Daoy (cell line): Measurements from ENCODE around the gene MBD3L5. TPM values are rescaled to one million over a fixed set of nuclear protein-coding genes. Genes with fewer than 3 reads are reported as not detected.
"Not testable (repeated sequence)": the region's sequence is repeated elsewhere in the genome, so short reads cannot be mapped to it uniquely, and the experiment has no call there.

Experiments used
- DNase-seq: peaks from one replicate; pipeline ENCODE4 v3.0.0-alpha.2; 2015; ENCODE audit warnings: low read depth
- total RNA-seq: library from RNA; depleted of rRNA; stranded (reverse); fragments of >200 nt; shearing (Covaris generic); gene quantifications from 2 replicates; pipeline ENCODE4 v1.2.3, GENCODE V29; 2014; rRNA removed

MBD3L5 gene
- total RNA-seq = not detected in 2 replicates

DNA sequence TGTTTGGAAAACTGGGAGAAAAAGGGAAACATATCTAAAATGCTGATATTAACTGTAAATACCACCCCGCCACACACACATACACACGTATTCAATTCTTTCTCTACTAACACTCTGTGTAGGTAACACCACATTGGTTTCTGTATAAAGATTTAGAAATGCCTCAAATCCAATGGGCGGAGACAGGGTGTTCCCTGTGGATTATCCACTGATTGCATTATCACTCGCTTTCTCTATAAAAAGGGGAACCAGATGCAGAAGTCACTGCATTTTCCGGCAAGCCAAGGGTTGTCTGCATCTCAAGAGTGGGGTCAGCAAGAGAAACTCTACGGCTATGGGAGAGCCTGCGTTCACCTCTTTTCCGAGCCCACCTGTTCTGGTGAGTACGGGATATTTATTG lies at the start of gene MBD3L5:
MBD3L5 (plus strand) TSS at position 301 of the 400 bp plus-strand sequence; CDS start at position 335, 34 bp downstream.
- not testable (repeated sequence) for DNase-seq

DNA sequence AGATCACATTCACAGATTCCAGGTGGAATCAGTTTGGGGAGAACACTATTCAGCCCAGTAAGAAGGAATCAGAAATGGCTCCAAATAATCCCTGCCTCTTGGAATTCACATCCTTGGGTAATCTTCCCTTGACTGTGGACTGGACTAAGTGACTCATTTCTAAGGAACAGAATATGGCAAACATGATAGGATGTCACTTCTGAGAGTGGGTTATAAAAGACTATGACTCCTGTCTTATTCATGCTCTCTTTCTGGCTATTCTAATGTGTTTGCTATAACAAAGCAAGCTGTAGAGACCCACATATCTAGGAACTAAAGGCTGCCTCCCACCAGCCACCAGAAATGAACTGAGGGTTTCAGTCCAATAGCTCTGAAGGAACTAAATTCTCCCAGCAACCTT lies 46.9 kb upstream of the MBD3L5 start:
- DNase-seq = no peak

DNA sequence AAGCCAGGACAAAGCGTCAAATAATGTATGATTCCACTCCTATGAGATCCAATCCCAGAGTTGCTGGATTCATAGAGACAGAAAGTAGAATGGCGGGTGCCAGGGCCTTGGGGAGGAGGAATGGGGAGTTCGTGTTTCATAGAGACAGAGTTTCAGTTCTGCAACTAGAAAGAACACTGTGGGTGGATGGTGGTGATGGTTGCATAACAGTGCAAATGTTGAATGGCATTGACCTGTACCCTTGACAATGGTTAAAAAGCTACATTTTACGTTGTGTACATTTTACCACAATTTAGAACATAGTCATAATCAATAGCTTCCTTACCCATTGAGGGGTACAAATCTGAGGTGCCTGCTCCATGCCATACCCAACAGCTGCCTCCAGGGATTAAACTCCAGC lies 42.5 kb upstream of the MBD3L5 start:
- no peak for DNase-seq

DNA sequence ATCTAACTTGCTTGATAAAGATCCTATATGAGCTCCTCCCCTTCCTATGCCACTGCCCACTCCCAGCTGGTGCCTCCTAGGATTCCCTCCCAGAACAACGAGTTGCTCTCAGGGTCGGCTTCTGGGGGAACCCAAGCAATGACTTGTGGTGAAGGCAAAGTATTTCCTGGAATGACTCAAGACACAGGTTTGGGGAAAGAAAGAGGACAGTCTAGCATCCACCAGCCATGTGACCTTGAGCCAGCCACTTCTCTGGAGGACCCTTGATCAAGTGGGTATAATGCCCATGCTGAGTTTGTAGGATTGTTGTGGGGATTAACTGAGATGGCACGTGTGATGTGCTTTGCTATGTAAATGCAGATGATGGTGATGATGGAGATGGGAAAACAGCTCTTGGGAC lies 42.1 kb upstream of the MBD3L5 start:
- DNase-seq = no peak

DNA sequence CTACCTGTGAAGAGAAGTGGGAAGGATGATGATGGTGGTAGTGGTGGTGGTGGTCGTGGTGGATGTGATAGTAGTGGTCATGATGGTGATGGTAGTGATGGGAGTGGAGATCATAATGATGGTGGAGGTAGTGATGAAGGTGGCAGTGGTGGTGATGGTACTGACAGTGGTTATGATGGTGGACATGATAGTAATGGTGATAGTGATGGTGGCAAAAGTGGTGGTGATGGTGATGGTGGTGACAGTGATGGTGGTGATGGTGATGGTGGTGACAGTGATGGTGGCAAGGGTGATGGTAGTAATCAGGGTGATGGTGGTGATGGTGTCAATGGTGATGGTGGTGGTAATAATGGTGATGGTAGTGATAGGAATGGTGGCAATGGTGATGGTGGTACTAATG lies 35.3 kb upstream of the MBD3L5 start:
- DNase-seq = no peak

DNA sequence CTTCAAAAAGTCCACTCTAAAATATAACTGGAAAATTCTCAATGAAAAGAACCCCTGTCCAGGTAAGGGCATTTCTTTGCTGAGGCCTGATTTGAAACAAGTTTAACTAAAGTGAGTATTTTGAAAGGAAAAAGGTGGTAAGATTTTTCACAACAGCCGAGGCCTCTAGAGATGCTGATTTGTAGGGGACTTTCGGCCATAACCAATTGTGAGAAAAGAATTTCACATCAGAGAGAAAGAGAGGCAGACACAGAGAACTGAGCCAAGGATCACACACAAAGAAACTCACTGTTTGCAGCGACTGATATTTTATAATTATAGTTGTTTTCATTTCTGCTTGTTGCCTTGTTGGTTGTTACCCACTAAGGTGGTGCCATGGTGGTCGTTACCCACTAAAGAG lies 33.6 kb upstream of the MBD3L5 start:
- DNase-seq = no peak

DNA sequence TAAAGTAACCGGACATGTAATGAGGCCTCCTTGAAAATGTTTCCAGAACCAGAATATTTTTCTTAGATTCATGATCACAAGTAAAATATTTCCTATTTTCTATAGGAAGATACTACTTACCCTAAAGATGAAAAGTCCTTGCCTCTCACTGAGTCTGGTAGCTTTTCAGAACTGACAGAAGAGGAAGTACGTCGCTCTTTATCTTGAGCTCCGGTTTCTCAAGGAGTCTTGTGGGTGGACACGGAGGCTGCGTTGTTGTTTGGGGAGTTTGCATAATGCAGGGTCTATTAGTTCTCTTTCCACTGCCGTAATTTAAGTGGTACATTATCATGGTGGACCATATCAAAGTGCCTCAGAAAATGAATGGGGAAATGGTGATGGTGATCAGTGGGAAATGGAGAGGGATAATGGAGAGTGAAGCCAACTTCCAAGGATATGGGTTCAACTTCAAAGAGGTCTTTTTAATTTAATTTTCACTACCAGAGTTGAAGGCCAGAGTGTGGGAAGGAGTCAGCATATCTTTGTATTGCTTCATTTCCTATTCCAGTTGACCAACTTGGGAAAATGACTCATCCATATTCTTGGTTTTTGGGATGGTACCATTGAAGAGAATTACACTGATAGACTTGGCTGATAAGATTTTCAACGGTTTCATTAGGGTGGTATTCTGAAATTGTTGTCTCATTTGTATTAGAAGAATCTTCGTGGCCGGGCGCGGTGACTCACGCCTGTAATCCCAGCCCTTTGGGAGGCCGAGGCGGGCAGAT lies 32.5 kb upstream of the MBD3L5 start:
- peak; percentile 70 for DNase-seq

DNA sequence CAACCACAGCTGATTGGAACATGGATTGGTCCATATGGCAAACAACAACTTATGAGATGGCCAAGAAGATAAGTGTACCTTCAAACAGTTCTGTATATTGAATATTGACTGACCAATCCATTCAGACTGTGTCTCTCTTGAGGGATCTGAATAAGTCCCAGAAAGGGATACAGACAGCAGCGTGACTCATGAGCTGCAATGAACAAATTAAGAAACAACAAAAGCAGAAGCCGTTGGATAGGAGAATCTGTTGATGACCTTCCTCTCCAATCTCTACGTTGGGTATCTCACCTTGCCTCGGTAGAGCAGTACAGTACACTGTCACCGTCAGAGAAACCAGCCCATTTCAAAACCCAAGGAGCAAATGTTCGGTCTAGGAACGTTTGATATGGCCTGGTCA lies 30.4 kb upstream of the MBD3L5 start:
- no peak for DNase-seq

DNA sequence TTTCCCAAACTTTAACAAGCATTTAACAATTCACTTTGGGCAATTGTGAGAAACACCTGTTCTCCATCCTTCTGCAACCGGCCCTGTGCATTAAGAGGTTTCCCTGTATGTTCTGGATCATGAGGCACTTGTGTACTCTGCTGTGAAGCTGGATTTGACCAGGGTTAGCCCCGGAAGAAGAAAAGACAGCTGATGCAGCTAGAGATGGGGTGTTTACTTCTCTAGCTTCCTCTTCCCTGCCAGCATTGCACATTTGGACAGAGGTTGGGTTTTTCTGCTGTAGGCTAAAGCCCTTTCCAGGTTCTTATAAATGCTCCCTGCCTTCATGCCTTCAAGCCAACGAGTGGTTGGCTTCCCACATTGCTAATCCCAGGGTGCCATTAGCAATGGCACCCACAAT lies 30.0 kb upstream of the MBD3L5 start:
- DNase-seq = no peak

DNA sequence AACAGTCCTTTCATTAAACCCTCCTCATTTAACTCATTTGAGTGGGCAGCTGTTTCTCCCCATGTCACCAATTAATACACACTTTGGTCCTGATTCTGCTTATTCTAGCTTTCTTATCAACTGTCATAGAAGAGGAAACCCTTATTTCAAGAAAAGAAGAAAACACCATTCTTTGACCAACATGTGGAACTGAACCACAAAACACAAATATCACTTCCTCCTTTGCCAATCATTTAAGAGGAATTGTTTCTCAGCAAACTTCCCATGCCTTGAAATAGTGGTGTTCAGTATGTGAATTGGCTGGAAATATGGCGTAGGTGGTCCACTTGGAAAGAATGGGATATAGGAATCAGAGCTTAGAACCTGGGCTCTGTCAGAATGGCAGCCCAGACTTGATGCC lies 29.6 kb upstream of the MBD3L5 start:
- no peak for DNase-seq

DNA sequence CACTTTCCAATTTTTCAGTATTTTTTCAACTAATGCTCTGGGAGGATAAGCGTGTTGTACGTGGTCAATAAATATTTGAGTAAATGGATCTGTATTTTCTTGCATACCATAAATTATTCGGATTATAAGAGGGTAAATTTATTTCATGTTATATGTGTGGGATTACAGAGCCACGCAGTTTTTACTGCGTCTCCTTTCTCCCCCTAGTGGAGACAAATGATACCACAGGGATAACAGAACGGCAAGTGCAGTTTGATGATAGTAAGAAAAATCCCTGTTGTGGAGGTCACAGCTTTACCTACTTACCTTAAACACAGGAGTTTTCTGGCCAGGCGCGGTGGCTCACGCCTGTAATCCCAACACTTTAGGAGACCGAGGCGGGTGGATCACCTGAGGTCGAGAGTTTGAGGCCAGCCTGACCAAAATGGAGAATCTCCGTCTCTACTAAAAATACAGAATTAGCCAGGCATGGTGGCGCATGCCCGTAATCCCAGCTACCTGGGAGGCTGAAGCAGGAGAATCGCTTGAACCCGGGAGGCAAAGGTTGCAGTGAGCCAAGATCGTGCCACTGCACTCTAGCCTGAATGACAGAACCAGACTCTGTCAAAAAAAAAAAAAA lies 26.0 kb upstream of the MBD3L5 start:
- DNase-seq = peak; percentile 47

DNA sequence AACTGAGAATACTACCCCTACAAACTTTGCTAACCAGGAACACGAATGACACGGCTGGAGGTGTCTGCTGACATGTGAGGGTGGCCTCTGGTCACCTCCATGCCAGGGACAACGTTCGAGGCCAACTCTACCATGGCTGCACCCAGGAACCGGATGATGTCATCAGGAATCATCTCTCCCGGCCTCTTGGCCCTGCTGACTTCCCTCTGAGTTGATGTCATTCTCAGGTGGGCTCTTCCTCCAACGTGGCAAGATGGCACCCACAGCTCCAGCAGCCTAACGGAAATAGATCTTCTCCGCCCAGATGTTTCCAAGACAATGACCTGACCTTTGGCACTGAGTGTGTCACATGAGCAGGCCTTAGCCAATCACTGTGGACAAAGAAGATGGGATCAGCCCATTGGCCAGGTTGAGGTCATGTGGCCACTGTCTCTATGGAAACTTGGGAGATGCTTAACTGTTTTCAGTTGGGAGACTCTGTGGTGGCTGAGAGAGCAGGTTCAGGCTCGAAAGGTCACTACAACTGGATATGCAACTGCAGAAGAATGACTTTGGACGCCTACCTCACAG lies 24.2 kb upstream of the MBD3L5 start:
- no peak for DNase-seq

DNA sequence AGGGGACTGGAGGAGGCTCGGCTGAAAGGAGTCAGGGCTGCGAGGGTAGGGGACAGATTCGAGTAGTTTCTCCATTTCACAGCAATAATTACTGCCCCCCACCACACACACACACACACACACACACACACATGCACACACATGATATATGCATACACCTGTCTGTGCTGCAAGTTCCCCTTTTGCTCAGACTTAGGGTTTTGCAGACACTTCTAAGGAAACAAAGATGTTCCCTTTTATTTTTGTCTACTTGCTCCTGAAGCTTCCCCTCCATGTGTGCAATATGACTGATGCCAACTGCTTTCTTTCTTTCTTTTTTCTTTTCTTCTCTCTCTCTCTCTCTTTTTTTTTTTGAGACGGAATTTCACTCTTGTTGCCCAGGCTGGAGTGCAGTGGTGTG lies 22.5 kb upstream of the MBD3L5 start:
- no peak for DNase-seq

DNA sequence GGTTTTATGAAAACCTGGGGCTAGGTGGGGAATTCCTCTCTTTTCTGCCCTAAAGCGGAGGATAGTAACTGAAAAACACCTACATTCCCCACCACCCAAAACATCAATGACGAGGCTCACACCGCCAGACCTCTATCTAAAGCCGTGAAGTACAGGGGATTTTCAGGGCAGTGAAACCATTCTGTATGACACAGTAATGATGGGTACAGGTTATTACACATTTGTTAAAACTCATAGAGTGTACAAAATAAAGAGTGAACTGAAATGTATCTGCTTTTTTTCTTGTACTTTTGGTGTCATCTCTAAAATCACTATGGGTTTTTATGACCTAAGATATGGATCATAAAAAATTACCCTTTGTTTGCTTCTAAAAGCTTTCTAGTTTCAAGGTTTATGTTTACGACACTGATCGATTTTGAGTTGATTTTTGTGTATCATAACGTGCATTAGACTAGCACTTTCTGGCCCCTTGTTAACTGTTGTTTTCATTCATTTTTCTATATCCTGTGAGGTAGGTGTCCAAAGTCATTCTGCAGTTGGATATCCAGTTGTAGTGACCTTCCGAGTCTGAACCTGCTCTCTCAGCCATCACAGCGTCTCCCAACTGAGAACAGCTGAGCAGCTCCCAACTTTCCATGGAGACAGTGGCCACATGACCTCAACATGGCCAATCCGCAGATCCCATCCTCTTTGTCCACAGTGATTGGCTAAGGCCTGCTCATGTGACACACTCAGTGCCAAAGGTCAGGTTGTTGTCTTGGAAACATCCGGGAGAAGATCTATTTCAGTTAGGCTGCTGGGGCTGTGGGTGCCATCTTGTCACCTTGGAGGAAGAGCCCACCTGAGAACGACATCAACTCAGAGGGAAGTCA lies 19.4 kb upstream of the MBD3L5 start:
- DNase-seq = no peak

DNA sequence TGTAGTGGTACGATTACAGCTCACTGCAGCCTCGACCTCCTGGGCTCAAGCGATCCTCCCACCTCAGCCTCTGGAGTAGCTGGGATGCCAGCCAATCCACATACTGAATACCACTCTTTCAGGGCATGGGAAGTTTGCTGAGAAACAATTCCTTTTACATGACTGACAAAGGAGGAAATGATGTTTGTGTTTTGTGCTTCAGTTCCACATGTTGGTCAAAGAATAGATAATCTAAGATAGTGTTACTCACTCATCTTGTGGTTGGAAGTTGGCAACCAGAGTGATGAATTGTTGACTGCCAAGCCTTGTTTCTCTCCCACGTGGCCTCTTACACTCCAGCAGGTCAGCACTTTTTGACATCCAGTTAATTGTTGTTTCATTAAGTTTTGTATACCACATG lies 16.7 kb upstream of the MBD3L5 start:
- DNase-seq = peak; percentile 93

DNA sequence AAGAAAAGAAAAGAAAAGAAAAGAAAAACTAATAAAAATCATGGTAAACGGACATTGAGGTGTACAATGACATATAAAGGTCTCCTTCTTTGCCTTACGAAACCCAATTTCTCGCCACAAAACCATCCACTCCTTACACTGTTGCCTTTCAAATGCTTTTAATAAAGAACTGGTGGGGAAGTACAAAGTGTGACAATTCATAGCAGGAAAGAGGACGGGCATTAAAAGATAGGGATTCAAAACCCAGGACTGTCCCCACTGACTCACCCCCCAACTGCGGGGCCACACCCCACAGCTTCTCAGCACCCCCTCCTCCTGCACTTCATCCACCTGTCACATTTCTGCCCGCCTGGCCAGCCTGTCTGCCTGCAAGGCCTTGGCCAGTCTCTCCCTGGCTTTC lies 11.6 kb upstream of the MBD3L5 start:
- no peak for DNase-seq

DNA sequence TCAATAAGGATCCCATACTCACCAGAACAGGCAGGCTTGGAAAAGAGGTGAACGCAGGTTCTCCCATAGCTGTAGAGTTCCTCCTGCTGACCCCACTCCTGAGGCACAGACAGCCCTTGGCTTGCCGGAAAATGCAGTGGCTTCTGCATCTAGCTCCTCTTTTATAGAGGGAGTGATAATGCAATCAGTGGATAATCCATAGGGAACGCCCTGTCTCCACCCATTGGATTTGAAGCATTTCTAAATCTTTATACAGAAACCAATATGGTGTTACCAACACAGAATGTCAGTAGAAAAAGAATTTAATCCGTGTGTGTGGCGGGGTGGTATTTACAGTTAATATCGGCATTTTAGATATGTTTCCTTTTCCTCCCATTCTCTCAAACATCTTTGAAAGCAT lies 9.0 kb upstream of the MBD3L5 start, which contains the start of gene MBD3L2B:
MBD3L2B (minus strand) TSS at position 101 of the 400 bp plus-strand sequence; CDS start at position 67, 34 bp downstream.
- DNase-seq = not testable (repeated sequence)

DNA sequence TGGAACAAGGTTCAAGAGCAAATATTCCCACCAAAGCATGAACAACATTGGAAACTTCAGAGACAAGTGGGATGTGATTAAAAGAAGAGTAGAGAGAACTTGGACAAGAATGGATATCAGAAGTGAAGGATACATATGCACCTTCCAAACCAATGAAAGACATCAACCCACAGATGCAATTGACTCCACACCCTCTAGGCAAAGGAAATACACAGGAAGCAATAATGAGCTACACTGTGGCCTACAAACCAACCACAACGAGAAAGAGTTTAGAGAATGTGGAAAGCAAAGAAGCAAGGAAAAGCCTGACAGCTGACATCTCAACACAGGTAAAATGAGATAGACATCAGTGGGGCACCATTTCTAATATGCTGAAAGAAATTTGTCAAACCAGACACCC lies 1.6 kb upstream of the MBD3L5 start:
- DNase-seq = not testable (repeated sequence)

DNA sequence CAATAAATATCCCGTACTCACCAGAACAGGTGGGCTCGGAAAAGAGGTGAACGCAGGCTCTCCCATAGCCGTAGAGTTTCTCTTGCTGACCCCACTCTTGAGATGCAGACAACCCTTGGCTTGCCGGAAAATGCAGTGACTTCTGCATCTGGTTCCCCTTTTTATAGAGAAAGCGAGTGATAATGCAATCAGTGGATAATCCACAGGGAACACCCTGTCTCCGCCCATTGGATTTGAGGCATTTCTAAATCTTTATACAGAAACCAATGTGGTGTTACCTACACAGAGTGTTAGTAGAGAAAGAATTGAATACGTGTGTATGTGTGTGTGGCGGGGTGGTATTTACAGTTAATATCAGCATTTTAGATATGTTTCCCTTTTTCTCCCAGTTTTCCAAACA lies 9.7 kb downstream of the MBD3L5 start, which contains the start of gene MBD3L4:
MBD3L4 (minus strand) TSS at position 101 of the 400 bp plus-strand sequence; CDS start at position 66, 35 bp downstream.
- DNase-seq = not testable (repeated sequence)

DNA sequence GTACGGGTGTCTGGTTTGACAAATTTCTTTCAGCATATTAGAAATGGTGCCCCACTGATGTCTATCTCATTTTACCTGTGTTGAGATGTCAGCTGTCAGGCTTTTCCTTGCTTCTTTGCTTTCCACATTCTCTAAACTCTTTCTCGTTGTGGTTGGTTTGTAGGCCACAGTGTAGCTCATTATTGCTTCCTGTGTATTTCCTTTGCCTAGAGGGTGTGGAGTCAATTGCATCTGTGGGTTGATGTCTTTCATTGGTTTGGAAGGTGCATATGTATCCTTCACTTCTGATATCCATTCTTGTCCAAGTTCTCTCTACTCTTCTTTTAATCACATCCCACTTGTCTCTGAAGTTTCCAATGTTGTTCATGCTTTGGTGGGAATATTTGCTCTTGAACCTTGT lies 11.2 kb downstream of the MBD3L5 start:
- not testable (repeated sequence) for DNase-seq

DNA sequence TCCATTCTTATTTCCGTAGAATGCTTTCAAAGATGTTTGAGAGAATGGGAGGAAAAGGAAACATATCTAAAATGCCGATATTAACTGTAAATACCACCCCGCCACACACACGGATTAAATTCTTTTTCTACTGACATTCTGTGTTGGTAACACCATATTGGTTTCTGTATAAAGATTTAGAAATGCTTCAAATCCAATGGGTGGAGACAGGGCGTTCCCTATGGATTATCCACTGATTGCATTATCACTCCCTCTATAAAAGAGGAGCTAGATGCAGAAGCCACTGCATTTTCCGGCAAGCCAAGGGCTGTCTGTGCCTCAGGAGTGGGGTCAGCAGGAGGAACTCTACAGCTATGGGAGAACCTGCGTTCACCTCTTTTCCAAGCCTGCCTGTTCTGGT lies 18.6 kb downstream of the MBD3L5 start, which contains the start of gene MBD3L2:
MBD3L2 (plus strand) TSS at position 301 of the 400 bp plus-strand sequence; CDS start at position 354, 53 bp downstream.
- DNase-seq = not testable (repeated sequence)

DNA sequence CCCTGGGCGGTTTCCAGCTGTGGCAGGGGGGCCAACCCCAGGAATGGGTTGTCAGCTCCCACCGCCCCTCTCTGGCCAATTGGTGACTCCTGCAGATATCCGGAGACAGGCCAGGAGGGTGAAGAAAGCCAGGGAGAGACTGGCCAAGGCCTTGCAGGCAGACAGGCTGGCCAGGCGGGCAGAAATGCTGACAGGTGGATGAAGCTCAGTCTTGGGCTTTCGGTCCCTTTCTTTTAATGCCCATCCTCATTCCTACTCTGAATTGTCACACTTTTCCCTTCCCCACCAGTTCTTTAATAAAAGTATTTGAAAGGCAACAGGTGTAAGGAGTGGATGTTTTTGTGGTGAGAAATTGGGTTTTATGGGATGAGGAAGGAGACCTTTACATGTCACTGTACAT lies 21.0 kb downstream of the MBD3L5 start:
- not testable (repeated sequence) for DNase-seq
